H1 (cell line): ENCODE data around the gene EEIG2. TPM values are rescaled to one million over a fixed set of nuclear protein-coding genes. Genes with fewer than 3 reads are reported as not detected.

Source experiments
- CTCF ChIA-PET: fragments of 300-600 bp; sonication (Branson Sonifier 250); formaldehyde crosslinking; loops from one replicate; lab custom pipeline; 2021; ENCODE audit not compliant: partially characterized antibody; lab: Charles Lee
- POLR2A ChIA-PET: fragments of 300-600 bp; sonication (Branson Sonifier 250); formaldehyde crosslinking; loops from one replicate; lab custom pipeline; 2021; ENCODE audit warnings: inconsistent platforms; ENCODE audit not compliant: partially characterized antibody; lab: Charles Lee
- DNase-seq, 2 experiments: peaks; one replicate each; pipeline versions ENCODE4 v3.0.0 to v3.0.0-alpha.2; 2010 to 2022; ENCODE audit warnings: low spot score in 2 of 2, low read depth in 1 of 2, mixed read lengths in 1 of 2
- FAIRE-seq: peaks from 2 replicates; lab custom pipeline; 2011; peaks lifted over from hg19 to GRCh38; lab: Jason Lieb, UNC
- H2AFZ ChIP-seq: 2 replicates; pipeline ENCODE4 v1.8.1; 2012; ENCODE audit warnings: low read length, inconsistent platforms
- H2AK5ac ChIP-seq: 2 replicates; pipeline ENCODE4 v1.6.1; 2013; ENCODE audit warnings: low read depth, low read length
- H2BK120ac ChIP-seq: replicated peaks from 2 replicates; pipeline ENCODE3; 2013; ENCODE audit warnings: low read depth, low read length, inconsistent platforms
- H2BK12ac ChIP-seq: 2 replicates; pipeline ENCODE4 v1.6.1; 2013; ENCODE audit warnings: low read depth, low read length
- H2BK15ac ChIP-seq: 2 replicates; pipeline ENCODE4 v1.6.1; 2013; ENCODE audit warnings: low read length
- H2BK20ac ChIP-seq: 2 replicates; pipeline ENCODE4 v1.6.1; 2013; ENCODE audit warnings: low read length
- H2BK5ac ChIP-seq: 2 replicates; pipeline ENCODE4 v1.6.1; 2013; ENCODE audit warnings: low read depth, low read length
- H3K14ac ChIP-seq: 2 replicates; pipeline ENCODE4 v1.6.1; 2013; ENCODE audit warnings: inconsistent platforms; ENCODE audit not compliant: insufficient read length
- H3K18ac ChIP-seq: 2 replicates; pipeline ENCODE4 v1.6.1; 2013; ENCODE audit warnings: low read length; ENCODE audit errors: extremely low read depth
- H3K23ac ChIP-seq: 2 replicates; pipeline ENCODE4 v1.6.1; 2013; ENCODE audit warnings: inconsistent platforms; ENCODE audit not compliant: insufficient read length
- H3K23me2 ChIP-seq: 2 replicates; pipeline ENCODE4 v1.6.1; 2013; ENCODE audit warnings: low read depth, low read length
- H3K27ac ChIP-seq: 2 replicates; pipeline ENCODE4 v1.6.1; 2011; ENCODE audit warnings: low read depth, low read length, inconsistent platforms
- H3K27me3 ChIP-seq, 4 experiments: replicated peaks in 1 of 4; 1 replicate in 1 of 4; 2 replicates in 3 of 4; pipeline versions ENCODE4 v1.6.1 to v1.8.1; 2011 to 2013; ENCODE audit warnings: low read length in 3 of 4, mild to moderate bottlenecking in 3 of 4, inconsistent platforms in 2 of 4, mixed read lengths in 2 of 4, moderate library complexity in 1 of 4; ENCODE audit not compliant: control insufficient read depth in 3 of 4, insufficient read depth in 3 of 4; ENCODE audit errors: extremely low read depth in 1 of 4
- H3K36me3 ChIP-seq, 4 experiments: 2 replicates each; pipeline versions ENCODE4 v1.6.1 to v1.8.1; 2011 to 2013; ENCODE audit warnings: mild to moderate bottlenecking in 4 of 4, low read length in 3 of 4, moderate library complexity in 2 of 4, control low read depth in 1 of 4, inconsistent platforms in 1 of 4; ENCODE audit not compliant: insufficient read depth in 4 of 4, control insufficient read depth in 2 of 4
- H3K4ac ChIP-seq: replicated peaks from 2 replicates; pipeline ENCODE3; 2013; ENCODE audit warnings: low read length, low read depth, mixed read lengths, inconsistent platforms; ENCODE audit not compliant: insufficient read length
- H3K4me1 ChIP-seq, 4 experiments: replicated peaks in 1 of 4; 1 replicate in 1 of 4; 2 replicates in 3 of 4; pipeline versions ENCODE4 v1.6.1 to v1.8.1; 2011 to 2013; ENCODE audit warnings: low read length in 3 of 4, inconsistent platforms in 2 of 4, mixed read lengths in 1 of 4; ENCODE audit not compliant: insufficient read depth in 4 of 4, control insufficient read depth in 3 of 4
- H3K4me2 ChIP-seq, 2 experiments: 2 replicates each; pipeline versions ENCODE4 v1.6.1 to v1.8.1; 2011 to 2013; ENCODE audit warnings: low read depth in 2 of 2, low read length in 2 of 2, control low read depth in 1 of 2, inconsistent platforms in 1 of 2, mild to moderate bottlenecking in 1 of 2; ENCODE audit not compliant: insufficient read depth in 1 of 2
- H3K4me3 ChIP-seq, 4 experiments: fragments of 200-600, 300-600 bp in 1 of 4; sonication (generic), shearing (Covaris generic), sonication (Bioruptor Twin) in 1 of 4; 2 replicates each; pipeline versions ENCODE4 v1.5.1 to v1.8.1; 2011 to 2016; ENCODE audit warnings: low read length in 4 of 4, low read depth in 3 of 4, control low read depth in 2 of 4, inconsistent platforms in 2 of 4, mild to moderate bottlenecking in 2 of 4, mixed read lengths in 1 of 4, moderate library complexity in 1 of 4; ENCODE audit not compliant: insufficient read depth in 2 of 4; ENCODE audit errors: extremely low read depth in 1 of 4
- H3K56ac ChIP-seq: replicated peaks from 2 replicates; pipeline ENCODE3; 2013; ENCODE audit warnings: low read depth, mild to moderate bottlenecking, mixed read lengths, low read length, inconsistent platforms; ENCODE audit not compliant: insufficient read length
- H3K79me1 ChIP-seq: 2 replicates; pipeline ENCODE4 v1.6.1; 2013; ENCODE audit warnings: low read depth, low read length, control low read depth
- H3K79me2 ChIP-seq, 2 experiments: 2 replicates each; pipeline versions ENCODE4 v1.6.1 to v1.8.1; 2012 to 2013; ENCODE audit warnings: low read length in 2 of 2, mild to moderate bottlenecking in 2 of 2, inconsistent platforms in 1 of 2; ENCODE audit not compliant: insufficient read depth in 2 of 2, control insufficient read depth in 1 of 2
- H3K9ac ChIP-seq, 4 experiments: replicated peaks in 1 of 4; 1 replicate in 1 of 4; 2 replicates in 3 of 4; pipeline versions ENCODE4 v1.6.1 to v1.8.1; 2011 to 2013; ENCODE audit warnings: low read depth in 3 of 4, low read length in 3 of 4, control low read depth in 2 of 4, mild to moderate bottlenecking in 2 of 4, moderate library complexity in 2 of 4, inconsistent platforms in 1 of 4; ENCODE audit errors: extremely low read depth in 1 of 4
- H3K9me3 ChIP-seq, 2 experiments: 2 replicates each; pipeline versions ENCODE4 v1.6.1 to v1.8.1; 2012 to 2013; ENCODE audit warnings: mild to moderate bottlenecking in 2 of 2, moderate library complexity in 2 of 2, control low read depth in 1 of 2, inconsistent platforms in 1 of 2, low read depth in 1 of 2, low read length in 1 of 2, mixed read lengths in 1 of 2; ENCODE audit not compliant: insufficient read depth in 2 of 2
- H4K20me1 ChIP-seq, 2 experiments: replicated peaks in 1 of 2; 2 replicates each; pipeline versions ENCODE3 to v1.8.1; 2011 to 2013; ENCODE audit warnings: inconsistent platforms in 2 of 2, low read length in 2 of 2, mild to moderate bottlenecking in 1 of 2; ENCODE audit not compliant: insufficient read depth in 2 of 2, control insufficient read depth in 1 of 2
- H4K5ac ChIP-seq: 2 replicates; pipeline ENCODE4 v1.6.1; 2013; ENCODE audit warnings: low read length, low read depth, mixed read lengths, inconsistent platforms; ENCODE audit not compliant: insufficient read length
- H4K8ac ChIP-seq: 2 replicates; pipeline ENCODE4 v1.8.0; 2013; ENCODE audit warnings: mild to moderate bottlenecking, moderate library complexity, low read length, inconsistent platforms; ENCODE audit not compliant: insufficient read depth; ENCODE audit errors: extremely low read depth
- H4K91ac ChIP-seq: replicated peaks from 2 replicates; pipeline ENCODE3; 2013; ENCODE audit warnings: low read length, mixed read lengths, inconsistent platforms; ENCODE audit not compliant: insufficient read length
- BCL11A ChIP-seq, 2 experiments: IDR thresholded peaks; one replicate each; pipeline ENCODE4 v1.6.1; 2011; ENCODE audit warnings: low read depth in 2 of 2, low read length in 2 of 2, mild to moderate bottlenecking in 2 of 2
- CBX8 ChIP-seq: fragments of 300-800, 300-1000 bp; sonication (generic); IDR thresholded peaks from 2 replicates; pipeline ENCODE4 v1.7.1; 2016; ENCODE audit warnings: low read depth, low read length, borderline replicate concordance
- CHD1 ChIP-seq: IDR thresholded peaks from 2 replicates; pipeline ENCODE4 v1.6.1; 2012; ENCODE audit warnings: low read depth, low read length, improper control_type of control experiment
- CREB1 ChIP-seq: IDR thresholded peaks from 2 replicates; pipeline ENCODE4 v1.6.1; 2012; ENCODE audit warnings: inconsistent platforms
- GTF2F1 ChIP-seq: IDR thresholded peaks from 2 replicates; pipeline ENCODE4 v1.6.1; 2012; ENCODE audit warnings: low read depth, low read length, improper control_type of control experiment, borderline replicate concordance
- HDAC2 ChIP-seq, 2 experiments: fragments of 300-600 bp in 1 of 2; sonication (generic) in 1 of 2; IDR thresholded peaks; 2 replicates each; pipeline ENCODE4 v1.6.1; 2011 to 2012; ENCODE audit warnings: low read depth in 2 of 2, low read length in 2 of 2, mild to moderate bottlenecking in 2 of 2, moderate library complexity in 2 of 2, borderline replicate concordance in 1 of 2, inconsistent platforms in 1 of 2
- JUND ChIP-seq: IDR thresholded peaks from 2 replicates; pipeline ENCODE4 v1.6.1; 2011; ENCODE audit warnings: mild to moderate bottlenecking, improper control_type of control experiment, low read length
- KDM4A ChIP-seq: IDR thresholded peaks from one replicate; pipeline ENCODE4 v1.7.1; 2012; ENCODE audit warnings: low read depth, mild to moderate bottlenecking, moderate library complexity, low read length, inconsistent platforms; ENCODE audit not compliant: severe bottlenecking
- RXRA ChIP-seq: IDR thresholded peaks from 2 replicates; pipeline ENCODE4 v1.6.1; 2011; ENCODE audit warnings: low read depth, mild to moderate bottlenecking, low read length, moderate library complexity; ENCODE audit not compliant: insufficient read depth
- SAP30 ChIP-seq: fragments of 300-600 bp; sonication (generic); IDR thresholded peaks from 2 replicates; pipeline ENCODE4 v1.7.1; 2012; ENCODE audit warnings: low read length, moderate library complexity, mild to moderate bottlenecking, inconsistent platforms; ENCODE audit not compliant: insufficient read depth, insufficient replicate concordance
- TAF1 ChIP-seq: IDR thresholded peaks from 2 replicates; pipeline ENCODE4 v1.6.1; 2011; ENCODE audit warnings: mild to moderate bottlenecking, low read depth, low read length
- TBP ChIP-seq: IDR thresholded peaks from 2 replicates; pipeline ENCODE4 v1.6.1; 2011; ENCODE audit warnings: low read depth, low read length, improper control_type of control experiment
- USF2 ChIP-seq: IDR thresholded peaks from 2 replicates; pipeline ENCODE4 v1.6.1; 2011; ENCODE audit warnings: low read length, improper control_type of control experiment
- WGBS, 2 experiments: shearing (Covaris generic) in 1 of 2; methylation state at CpG; one replicate each; pipeline versions ENCODE4 v1.1.6 to v1.1.7; 2013 to 2015; ENCODE audit warnings: low lambda C conversion rate in 2 of 2, mixed read lengths in 2 of 2, inconsistent platforms in 1 of 2, low coverage in 1 of 2, missing lambda C conversion rate in 1 of 2; ENCODE audit not compliant: insufficient replicate concordance in 2 of 2, insufficient coverage in 1 of 2, insufficient read length in 1 of 2; ENCODE audit errors: extremely low coverage in 1 of 2, missing lambda C conversion rate in 1 of 2; 5-methylcytosine and 5-hydroxymethylcytosine counted together
- polyA plus RNA-seq, 7 experiments: library from polyadenylated mRNA; depleted of rRNA in 3 of 7; stranded (reverse) in 5 of 7; unstranded in 2 of 7; fragments of >200 nt in 5 of 7; fragments of 200-250 nt in 2 of 7; gene quantifications; 1 replicate in 5 of 7; 2 replicates in 1 of 7; 4 replicates in 1 of 7; pipeline versions ENCODE4 v1.2.1 to v1.2.3, GENCODE V29; 2011 to 2013; ENCODE audit warnings: missing spikeins in 2 of 7, mixed read lengths in 2 of 7
- total RNA-seq: library from RNA; stranded (reverse); fragmentation: NEBNext Ultra II Directional; extraction: Animal tissue kit (Norgen Biotek cat#: 25700); gene quantifications from 2 replicates; pipeline ENCODE4 v1.2.1, GENCODE V29; 2021

EEIG2 gene
- total and polyA plus RNA-seq, 2 of the 8 experiments (the other 6 are each of a cell fraction or from before 2014, with no cell fraction given), result 6.1 to 20.1 TPM

- H3K79me1 ChIP-seq, result 0 out of 2 replicates have a peak, but pooled peaks cover 3% of the 10 kb centered on the region
- H3K27me3 ChIP-seq, result no peaks in the 10 kb centered on the region
- H3K36me3 ChIP-seq, result no peaks in the 10 kb centered on the region
- peaks cover 0 to 61% of the 10 kb centered on the region in 2 experiments; a peak in 3 of 4 replicates for H3K79me2 ChIP-seq
- ChIA-PET CTCF (interaction anchor here (8.0 kb wide), 1 partner anchor 53 kb away, joined by 127 read pairs; no protein-coding TSS in a partner anchor), POLR2A (no interaction called here)
- no peak overlapping the region for H2BK15ac ChIP-seq
- H4K8ac ChIP-seq, result no peak overlapping the region
- H2AK5ac ChIP-seq, result no peak overlapping the region
- peaks cover 1 to 9% of the 10 kb centered on the region in 2 experiments for H4K20me1 ChIP-seq
- peaks cover 4% of the 10 kb centered on the region; the same call in 1 of the 2 replicates for H3K23me2 ChIP-seq
- no peaks in the 10 kb centered on the region for H3K9me3 ChIP-seq
- H2AFZ ChIP-seq, result no peak overlapping the region
- no peak overlapping the region for H3K4me3 ChIP-seq
- no peak overlapping the region for H2BK5ac ChIP-seq
- H3K4me2 ChIP-seq, result no peak overlapping the region
- H2BK120ac ChIP-seq, result no peak overlapping the region
- DNase-seq (no peak), FAIRE-seq (no peak)
- H2BK20ac ChIP-seq, result no peak overlapping the region
- H3K4ac ChIP-seq, result no peak overlapping the region
- H2BK12ac ChIP-seq, result no peak overlapping the region
- H4K5ac ChIP-seq, result no peak overlapping the region
- H3K27ac ChIP-seq, result no peak overlapping the region
- H3K23ac ChIP-seq, result no peak overlapping the region
- H4K91ac ChIP-seq, result no peak overlapping the region
- WGBS, 2 experiments, result 90% methylated on average over 1 of the region's 1 CpG; no CpG with 5 or more reads in 1 of the 2 experiments
- H3K14ac ChIP-seq, result no peak overlapping the region
- H3K9ac ChIP-seq, result no peak overlapping the region
- H3K4me1 ChIP-seq, result peaks cover 0 to 6% (median 1%) of the 10 kb centered on the region in 4 experiments; a peak in 3 of 7 replicates
- H3K56ac ChIP-seq, result no peak overlapping the region
- H3K18ac ChIP-seq, result no peak overlapping the region
- TF ChIP-seq TAF1 (no peak), CBX8 (no peak), BCL11A (IDR thresholded peaks at IDR 0.05; ENCODE audit: low read depth in 2 of 2, low read length in 2 of 2) (no peak), SAP30 (no peak), JUND (no peak), TBP (no peak), GTF2F1 (no peak), RXRA (no peak), HDAC2 (IDR thresholded peaks at IDR 0.05; ENCODE audit: borderline replicate concordance in 1 of 2, low read depth in 2 of 2, low read length in 2 of 2) (no peak), CREB1 (no peak), USF2 (no peak), CHD1 (no peak), KDM4A (no peak)
These were observed 5.6 kb downstream of the EEIG2 start for GRCh38 chr1:108565512-108565911.
